Adipose tissue (tissue), 3 donors: ENCODE results near the gene CDPF1. TPM values are rescaled to one million over a fixed set of nuclear protein-coding genes. Genes with fewer than 3 reads are reported as not detected.
"Not testable (repeated sequence)": the region's sequence is repeated elsewhere in the genome, so short reads cannot be mapped to it uniquely, and the experiment has no call there.

Experiments
- H3K27ac ChIP-seq: one replicate; pipeline ENCODE4 v1.5.1; 2013; ENCODE audit warnings: low read depth, low read length
- WGBS, 3 donors: extraction: QIAGEN DNeasy Blood & Tissue Kit; methylation state at CpG; one replicate each; pipeline ENCODE4 v1.1.7; 2013; 5-methylcytosine and 5-hydroxymethylcytosine counted together
- polyA plus RNA-seq, 3 donors: library from polyadenylated mRNA; stranded (reverse); fragments of 200-250 nt; gene quantifications; one replicate each; pipeline ENCODE4 v1.2.3, GENCODE V29; 2013
- donor health status: healthy with polysubstance abuse.
- donor health status: Bipolar disorder and iron deficiency.
- donor health status: healthy.

Gene CDPF1
- polyA plus RNA-seq, 3 donors = 6.2 to 10.5 (median 9.0) TPM

DNA sequence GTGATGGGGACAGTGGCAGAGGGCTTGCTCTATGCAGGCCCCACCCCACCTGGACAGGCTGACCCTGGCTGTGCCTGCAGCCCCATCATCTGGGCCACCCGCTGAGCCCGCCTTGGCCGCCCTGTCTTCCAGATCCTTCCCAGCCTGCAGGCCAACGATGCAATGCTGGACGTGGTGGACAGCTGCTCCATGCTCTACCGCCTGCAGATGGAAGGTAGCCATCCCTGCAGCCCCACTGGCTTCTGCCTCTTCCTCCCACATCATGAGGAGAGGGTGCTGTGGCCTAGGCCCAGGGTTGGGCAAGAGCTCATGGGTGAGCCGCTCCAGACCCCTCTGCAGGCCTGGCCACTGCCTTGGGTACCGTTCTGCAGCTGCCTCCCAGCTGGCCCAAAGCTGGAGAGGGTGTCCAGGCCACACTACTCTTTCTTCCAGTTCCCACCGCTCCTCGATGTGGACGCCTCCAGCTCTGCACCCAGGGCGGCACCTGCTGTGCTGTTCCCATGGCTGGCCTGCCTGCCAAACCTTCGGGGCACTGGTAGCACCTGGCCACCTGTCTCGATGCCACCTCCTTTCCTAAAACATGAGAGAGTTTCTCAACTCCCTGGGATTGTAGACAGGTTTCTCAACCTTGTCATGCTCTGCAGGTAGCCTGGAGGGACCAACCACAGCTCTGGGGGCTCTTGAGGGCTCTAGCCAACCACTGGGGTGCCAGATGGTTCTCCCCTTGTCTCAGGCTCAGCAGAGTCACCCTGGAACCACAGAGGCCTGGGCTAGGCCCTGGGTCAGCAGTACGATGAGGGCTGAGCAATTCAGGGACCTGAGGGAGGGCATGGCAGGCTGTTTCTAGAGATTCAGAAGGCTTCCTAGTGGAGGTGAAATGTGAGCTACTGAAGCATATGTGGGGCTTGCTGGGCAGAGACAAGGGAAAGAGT is 37.1 kb upstream of the CDPF1 start:
- 65 to 93% (median 89%) methylated on average over 15 of the region's 15 CpGs for WGBS, 3 donors
- no peak overlapping the region for H3K27ac ChIP-seq

DNA sequence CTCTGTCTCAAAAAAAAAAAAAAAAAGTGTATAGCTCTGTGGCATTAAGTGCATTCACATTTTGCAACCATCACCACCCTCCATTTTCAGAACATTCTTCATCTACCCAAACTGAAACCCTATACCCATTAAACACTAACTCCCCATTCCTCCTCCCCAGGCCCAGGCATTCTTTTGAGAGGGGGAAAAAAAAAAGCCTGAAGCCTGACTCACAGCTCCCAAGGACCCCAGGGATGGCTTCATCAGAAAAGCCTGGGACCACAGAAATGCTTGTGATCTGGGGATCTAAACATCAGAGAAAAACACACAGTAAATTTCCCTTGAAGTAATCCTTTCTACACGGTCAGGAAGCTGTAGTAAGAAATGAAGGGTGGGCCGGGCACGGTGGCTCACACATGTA is 35.9 kb upstream of the CDPF1 start:
- H3K27ac ChIP-seq = no peak overlapping the region
- 86 to 97% (median 91%) methylated on average over 3 of the region's 3 CpGs for WGBS, 3 donors

DNA sequence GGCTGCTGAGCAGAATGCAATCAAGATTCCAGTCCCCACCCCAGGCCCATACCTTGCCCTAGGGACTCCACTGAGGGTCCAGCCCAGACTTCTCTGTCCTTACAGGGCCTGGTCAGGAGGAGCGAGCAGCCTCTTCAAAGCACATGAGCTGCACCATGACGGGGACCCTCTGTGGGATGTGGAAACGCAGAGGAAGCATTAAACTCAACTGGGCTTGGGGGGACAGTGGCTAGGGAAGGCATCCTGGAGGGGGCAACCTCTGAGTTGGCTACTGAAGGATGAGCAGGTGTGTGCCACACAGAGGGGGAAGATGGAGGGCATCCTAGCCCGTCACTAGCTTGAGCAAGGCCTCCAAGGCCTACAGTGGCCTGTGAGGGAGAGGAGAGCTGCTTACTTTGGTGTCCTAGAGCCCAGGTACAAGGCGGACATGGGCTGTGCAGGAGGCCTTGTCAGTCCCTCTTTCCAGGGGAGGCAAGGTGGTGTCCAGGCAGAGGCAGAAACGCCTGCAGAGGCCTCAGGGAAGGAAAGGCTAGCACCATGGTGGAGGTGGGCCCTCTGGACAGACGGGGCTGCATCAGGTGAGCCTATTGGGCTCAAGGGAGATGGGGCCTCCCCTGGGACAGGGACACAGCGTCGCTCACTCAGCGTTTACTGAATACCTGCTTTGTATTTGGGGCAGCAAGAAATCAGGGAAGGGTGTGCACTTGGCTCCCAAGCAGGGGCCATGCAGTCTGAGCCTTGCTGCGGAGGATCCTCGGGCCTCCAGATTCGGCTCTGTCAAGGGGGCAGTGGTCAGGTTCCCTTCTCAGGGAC is 32.0 kb upstream of the CDPF1 start:
- H3K27ac ChIP-seq = no peak overlapping the region
- WGBS, 3 donors = 97 to 99% (median 98%) methylated on average over 13 of the region's 13 CpGs

DNA sequence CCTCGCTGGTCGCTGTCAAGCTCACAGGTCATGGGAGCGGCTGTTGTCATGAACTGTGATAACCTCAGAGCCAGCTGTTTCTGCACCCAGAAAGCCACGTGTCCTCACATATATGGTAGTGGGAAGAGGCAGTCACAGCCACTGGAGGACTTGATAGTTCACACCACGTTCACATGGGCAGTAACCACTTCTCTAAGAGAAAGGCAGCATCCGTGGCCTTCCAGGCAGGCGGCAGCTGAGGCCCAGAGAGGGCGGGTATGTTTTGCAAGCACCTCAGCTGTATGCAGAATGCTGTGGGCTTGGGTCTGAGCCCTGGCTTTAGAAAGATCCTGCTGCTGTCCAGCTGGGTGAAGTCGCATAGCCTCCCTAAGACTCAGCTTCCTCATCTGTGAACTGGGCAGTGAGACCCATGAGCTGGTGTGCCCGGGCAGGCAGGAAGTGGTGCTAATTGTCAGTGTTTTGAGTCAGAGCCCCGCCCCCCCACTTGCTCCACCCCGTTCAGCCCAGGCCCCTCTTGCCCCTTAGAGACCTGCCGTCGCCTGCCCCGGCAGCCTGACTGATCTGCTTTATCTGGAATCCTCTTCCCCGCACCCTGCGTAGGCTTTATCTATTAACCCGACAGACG is 31.0 kb upstream of the CDPF1 start:
- no peak overlapping the region for H3K27ac ChIP-seq
- 79 to 82% (median 81%) methylated on average over 19 of the region's 19 CpGs for WGBS, 3 donors

DNA sequence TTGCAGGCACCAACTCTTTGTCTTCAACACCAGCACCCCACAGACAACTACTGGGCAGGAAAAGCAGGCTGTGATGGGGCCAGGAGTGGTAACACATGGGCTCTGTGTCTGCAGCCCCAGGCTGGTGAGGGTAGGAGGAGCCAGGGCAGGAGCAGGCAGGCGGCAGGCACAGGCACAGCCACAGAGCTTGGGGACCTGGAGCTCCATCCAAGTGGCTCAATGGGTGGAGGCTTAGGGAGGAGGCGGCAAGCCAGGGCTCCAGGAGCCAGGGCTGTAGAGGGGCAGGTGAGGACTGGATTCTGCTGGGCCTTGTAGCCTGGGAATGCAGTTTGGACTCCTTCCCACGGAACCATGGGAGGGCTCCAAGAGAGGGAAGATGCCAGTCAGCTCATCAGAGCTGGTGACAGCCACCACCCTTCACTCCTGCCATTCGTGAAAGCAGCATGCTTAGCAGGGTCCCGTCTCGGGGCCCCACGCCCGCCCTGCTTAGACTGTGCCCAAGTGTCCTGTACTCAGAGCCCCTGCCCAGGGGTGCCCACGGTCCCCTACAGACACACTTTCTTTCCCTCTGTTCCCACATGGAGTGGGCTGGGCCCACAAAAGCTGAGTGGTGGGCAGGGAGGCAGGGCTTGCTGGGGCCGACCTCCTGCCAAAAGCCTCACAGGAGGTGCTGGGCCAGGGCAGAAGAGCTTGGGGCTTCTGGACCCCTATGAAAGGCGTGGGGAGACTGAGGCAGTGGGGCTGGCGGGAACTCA is 30.1 kb upstream of the CDPF1 start:
- no peak overlapping the region for H3K27ac ChIP-seq

DNA sequence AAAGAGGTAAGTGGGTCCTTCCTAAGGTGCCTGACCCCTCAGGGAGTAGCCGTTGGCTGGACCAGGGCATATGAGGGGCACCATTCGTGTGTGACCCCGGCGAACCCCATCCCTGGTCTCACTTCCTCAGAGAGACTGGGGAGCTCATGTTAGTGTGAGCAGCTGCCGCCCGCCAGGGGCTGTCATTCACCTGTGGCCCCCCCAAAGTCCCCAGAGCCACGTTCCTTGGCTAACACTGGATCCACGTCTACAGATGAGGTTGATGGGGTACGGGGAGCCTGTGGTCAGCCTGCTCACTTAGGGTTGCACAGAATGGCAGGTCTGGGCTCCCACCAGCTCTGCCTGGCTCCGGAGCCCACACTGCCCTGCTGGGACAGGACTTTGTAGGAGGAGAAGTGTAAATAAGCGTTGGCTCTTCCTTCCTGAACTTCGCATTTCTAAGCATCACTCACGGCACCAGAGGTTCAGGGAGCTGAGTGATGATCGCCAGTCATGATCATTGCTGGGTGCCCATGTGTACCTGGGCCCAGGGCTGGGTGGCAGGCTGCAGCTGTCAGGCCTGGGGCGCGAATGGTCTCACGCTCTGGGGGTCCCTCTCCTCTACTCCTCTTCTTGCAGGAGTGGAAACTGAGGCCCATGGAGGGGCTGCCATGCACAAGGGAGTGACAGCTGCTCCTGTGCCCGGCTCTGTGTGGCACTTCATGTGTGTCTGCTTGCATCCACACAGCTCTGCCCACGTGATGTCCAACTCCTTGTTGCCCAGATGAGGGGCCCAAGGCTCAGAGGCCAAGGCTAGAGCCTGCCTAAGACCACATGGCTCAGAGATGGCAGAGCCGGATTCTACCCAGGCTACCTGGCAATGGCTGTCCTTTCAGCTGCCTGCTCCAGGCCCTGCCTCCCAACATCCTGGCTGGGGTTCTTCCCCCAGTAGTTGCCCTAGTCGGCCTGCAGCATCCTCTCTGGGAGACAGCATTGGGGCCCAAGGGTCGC is 28.9 kb upstream of the CDPF1 start:
- 92 to 96% (median 93%) methylated on average over 22 of the region's 22 CpGs for WGBS, 3 donors
- H3K27ac ChIP-seq = no peak overlapping the region

More for the DNA sequence above, 30.1 kb upstream of the CDPF1 start:
- 95 to 97% (median 96%) methylated on average over 12 of the region's 12 CpGs for WGBS, 3 donors

DNA sequence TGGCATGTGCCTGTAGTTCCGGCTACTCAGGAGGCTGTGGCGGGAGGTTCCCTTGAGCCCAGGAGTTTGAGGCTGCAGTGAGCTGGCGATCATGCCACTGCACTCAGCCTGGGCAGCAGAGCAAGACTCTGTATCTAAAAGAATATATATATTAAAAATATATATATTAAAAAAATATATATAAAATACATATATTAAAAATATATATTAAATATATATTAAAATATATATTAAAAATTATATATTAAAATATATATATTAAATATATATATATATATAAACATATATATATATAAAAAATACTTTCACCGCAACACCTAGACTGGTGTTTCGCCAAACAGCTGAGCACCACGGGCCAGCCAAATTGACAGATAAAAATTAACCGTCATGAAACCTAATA is 26.5 kb upstream of the CDPF1 start:
- H3K27ac ChIP-seq = no peak overlapping the region
- 84 to 96% (median 95%) methylated on average over 7 of the region's 7 CpGs for WGBS, 3 donors

DNA sequence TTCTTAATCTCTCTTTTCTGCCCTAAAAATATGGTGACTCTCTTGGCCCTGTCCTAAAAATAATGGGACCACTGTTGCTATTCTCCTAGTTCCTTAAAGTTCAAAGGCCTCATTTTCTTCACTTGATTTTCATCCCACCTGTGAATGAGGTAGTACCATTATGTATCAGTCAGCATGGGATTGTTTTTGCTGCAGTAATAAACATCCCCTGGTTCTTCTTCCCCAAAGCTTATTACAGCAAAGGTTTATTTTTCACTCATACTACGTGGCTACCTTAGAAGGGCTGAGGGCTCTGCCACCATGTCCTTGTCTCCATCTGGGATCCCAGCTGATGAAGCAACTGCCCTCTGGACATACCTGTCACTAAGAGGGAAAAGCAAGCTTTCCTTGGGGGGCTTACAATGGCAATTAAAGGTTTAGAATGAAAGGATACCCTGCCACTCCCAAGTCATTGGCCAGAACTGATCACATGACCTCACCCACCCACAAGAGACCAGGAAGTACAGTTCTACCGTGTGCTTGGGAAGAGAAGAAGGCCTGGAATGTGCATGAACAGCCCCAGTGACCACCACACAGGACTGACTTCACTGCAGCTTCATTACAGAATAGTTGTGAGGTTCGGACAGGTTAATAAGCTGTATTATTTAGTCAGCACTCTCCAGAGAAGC is 25.5 kb upstream of the CDPF1 start:
- no peak overlapping the region for H3K27ac ChIP-seq
- 67 to 72% (median 70%) methylated on average over 3 of the region's 3 CpGs for WGBS, 3 donors

DNA sequence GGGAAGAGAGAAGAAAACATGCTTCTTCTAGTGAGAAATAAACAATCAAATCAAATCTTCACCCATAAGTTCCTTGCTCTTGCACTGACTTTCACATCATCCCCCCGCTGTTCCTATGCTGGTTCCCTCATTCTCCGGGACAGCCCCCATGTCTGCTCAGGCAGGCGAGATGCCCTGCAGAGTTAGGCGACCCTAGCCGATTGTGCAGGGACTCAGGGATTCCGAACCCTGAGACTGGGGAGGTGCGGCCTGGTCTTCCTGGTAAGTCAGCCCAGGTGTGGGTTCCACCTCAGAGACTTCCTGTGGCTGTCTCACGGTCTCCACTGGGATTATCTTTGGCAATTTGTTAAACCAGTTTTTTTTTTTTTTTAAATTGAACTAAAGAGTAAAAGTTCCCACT is 24.3 kb upstream of the CDPF1 start:
- 96 to 97% (median 97%) methylated on average over 8 of the region's 8 CpGs for WGBS, 3 donors
- H3K27ac ChIP-seq = no peak overlapping the region

DNA sequence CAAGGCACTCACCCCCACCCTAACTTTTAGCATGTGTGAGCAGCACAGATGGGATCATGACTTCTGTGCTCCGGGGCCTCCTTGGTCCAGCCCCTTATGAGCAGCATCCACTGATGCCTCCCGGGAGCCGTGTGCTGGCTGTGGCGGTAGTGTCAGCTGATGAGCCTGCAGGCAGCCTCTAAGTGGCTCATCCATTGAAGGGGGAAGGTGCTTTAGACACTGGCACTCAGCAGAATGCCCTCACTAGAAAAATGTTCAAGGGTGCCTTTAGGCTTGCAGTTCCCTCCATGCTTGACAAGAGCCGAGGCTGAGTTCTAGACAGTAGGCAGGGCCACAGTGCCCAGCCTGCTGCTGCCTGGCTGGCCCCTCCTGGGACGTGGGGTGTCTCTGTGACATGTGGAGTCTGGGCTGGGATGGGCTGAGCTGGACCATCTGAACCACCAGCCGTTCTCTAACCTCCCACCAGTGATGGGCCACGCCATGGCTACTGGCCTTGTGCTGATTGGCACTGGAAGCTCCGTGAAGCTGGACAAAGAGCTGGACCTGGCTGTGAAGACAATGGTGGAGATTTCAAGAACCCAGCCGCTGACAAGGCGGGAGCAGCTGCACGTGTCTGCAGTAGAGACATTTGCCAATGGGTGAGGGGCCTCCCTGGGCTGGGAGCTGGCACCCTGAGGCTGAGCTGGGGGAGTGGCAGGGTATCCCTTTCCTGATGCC is 23.5 kb upstream of the CDPF1 start:
- no peak overlapping the region for H3K27ac ChIP-seq
- 87 to 92% (median 91%) methylated on average over 12 of the region's 12 CpGs for WGBS, 3 donors

DNA sequence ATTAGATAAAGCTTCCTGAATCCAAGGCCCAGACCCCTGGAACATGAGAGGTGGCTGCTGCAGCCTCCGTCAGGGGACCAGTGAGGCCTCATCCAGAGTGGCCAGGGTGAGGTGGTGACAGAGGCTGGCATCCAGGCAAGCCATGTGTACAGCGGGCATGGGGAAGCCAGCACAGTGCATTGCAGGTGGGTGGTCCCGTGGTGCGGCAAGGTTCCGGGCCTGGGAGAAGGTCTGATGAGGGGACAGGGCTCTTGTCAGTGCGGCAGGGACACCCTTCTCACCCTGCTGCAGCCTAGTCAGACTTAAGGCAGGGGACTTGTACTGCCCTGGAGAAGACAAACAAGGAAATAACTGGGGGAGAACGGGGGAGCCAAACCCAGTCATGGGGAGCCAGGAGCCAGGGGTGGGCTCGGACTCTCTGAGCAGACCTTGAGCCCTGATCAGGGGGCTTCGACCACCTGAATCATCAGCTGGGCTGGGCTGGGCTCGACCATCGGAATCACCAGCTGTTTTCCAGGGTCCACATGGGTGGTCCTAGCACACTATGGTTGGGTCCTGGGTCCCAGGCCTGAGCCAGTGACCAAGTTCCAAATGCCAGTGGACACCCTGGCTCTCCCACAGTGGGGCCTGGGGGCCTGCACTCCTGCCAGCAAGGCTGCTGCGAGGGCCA is 22.8 kb upstream of the CDPF1 start:
- 93 to 97% (median 97%) methylated on average over 10 to 12 of the region's 12 CpGs for WGBS, 3 donors
- no peak overlapping the region for H3K27ac ChIP-seq

DNA sequence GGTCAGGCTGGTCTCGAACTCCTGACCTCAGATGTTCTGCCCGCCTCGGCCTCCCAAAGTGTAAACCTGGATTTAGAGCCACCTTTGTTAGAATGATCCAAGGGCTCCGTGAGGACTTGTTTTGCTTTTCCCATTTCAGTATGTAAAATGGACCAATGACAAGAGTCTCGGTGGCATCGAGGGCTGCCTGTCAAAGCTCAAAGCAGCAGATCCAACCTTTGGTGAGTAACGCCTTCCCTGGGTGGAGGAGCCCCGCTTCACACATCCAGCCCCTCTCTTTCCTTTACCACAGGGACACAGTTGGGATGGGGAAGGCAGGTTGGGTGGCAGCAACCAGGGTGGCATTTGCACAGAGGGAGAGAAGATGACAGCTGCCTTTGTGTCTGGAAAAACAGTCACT is 22.1 kb upstream of the CDPF1 start:
- H3K27ac ChIP-seq = no peak overlapping the region
- 93 to 99% (median 97%) methylated on average over 8 of the region's 8 CpGs for WGBS, 3 donors

DNA sequence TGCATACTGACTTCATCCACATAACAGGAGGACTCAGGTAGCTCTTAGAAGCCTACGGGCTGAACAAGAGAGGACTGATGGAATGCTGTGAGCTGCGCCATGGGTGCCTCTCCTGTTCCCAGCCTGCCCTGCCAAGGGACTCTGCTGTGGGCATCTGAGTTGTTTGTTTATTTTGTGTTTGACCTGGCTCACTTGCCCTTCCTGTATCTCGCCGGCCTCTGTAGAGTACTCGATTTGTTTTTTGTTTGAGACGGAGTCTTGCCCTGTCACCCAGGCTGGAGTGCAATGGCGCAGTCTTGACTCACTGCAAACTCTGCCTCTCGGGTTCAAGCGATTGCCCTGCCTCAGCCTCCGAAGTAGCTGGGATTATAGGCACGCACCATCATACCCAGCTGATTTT is 19.5 kb upstream of the CDPF1 start:
- H3K27ac ChIP-seq = no peak overlapping the region
- 47 to 86% (median 80%) methylated on average over 11 of the region's 11 CpGs for WGBS, 3 donors

DNA sequence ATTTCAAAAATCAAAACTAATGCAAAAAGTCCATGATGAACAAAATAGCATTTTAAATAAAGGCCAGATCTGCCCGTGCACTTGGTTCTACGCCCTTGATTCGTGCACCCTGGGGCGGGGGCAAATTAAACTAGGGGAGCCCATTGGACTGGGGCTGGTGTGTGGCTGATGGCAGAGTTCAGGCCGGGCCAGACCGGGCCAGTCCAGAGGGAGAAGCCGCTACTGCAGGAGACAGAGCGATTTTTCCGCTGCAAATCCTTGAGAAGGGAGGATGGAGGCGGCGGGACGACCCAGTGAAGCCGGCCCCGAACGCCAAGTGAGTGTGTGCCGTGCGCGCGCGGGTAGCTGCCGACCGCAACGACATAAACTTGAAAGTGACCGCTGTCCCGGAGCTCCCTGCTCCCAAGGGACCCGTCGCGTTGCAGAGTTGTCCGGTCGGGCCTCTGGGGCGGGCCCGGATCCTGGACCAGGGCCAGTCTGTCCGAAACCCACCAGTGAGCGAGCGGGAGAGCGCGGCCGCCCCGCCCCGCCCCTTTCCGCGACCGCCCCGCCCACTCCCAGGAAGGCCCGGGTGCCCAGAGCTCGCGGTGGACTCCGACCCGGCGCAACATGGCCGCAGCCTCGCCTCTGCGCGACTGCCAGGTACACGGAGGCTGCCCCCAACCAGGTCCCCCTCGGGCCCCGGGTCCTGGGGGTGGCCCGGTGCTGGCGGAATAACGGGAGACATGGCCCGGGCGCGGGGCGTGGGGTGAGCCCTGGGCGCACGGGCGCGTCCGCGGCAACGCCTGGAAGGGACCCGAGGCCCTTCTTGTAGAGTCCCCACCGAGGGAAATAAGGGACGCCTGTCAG is 17.6 kb upstream of the CDPF1 start, which contains the start of gene TTC38:
Gene TTC38, plus strand, starts transcription at position 578 of the 849 bp plus-strand sequence. Its CDS starts 32 bp downstream, at position 610.
- no peak within 1 kb of the TSS for H3K27ac ChIP-seq
- WGBS, 3 donors = 1% methylated on average over 73 to 74 of the region's 74 CpGs

DNA sequence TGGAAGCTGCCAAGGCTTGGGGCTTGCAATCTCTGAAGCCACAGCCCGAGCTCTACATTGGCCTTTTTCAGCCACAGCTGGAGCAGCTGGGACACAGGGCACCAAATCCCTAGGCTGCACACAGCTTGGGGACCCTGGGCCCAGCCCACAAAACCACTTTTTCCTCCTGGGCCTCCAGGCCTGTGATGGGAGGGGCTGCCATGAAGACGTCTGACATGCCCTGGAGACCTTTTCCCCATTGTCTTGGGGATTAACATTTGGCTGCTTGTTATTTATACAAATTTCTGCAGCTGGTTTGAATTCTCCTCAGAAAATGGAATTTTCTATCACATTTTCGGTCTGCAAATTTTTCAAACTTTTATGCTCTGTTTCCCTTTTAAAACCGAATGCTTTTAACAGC is 15.5 kb upstream of the CDPF1 start:
- H3K27ac ChIP-seq = not testable (repeated sequence)
- WGBS, 3 donors = 86 to 94% (median 92%) methylated on average over 4 of the region's 4 CpGs
